ENCODE results near the gene APOLD1.

Gene APOLD1

DNA sequence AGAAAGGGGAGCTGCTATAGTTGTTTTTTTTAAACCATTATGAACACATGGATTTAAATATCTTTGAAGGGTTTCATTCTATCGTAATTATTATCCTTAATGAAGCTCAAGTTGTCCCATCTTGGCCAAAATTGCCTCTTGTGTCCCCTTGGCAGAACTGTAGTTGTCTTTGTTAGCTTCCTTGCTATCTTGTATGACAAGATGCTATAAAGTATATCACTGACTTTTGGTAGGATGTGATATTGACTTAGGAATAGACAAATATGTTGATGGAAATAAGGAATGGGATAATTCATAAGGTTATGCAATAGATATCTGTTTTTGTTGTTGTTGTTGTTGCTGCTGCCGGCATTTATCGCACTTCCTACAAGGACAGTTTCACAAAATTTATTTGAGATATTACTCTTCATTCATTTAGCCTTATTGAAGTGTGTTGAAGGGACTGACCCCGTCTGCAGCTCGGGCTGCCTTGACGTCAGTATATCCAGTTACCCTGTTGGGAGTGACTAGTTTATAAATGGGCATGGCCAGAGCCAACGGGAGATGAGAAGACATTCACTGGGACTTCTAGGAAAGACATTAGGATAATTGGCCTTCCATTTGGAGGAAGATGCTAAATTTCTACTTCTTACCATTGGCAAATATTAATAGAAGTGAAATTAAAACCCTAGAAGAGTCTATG is 26.1 kb upstream of the APOLD1 start:
- Mint-ChIP-seq H3K27ac (no peak overlapping the region), H3K4me1 (no peaks in the 10 kb centered on the region), H3K36me3 (ENCODE audit: low read depth) (peaks cover 4% of the 10 kb centered on the region), H3K4me3 (no peak overlapping the region), H3K27me3 (ENCODE audit: low read depth, poor library complexity) (no peaks in the 10 kb centered on the region), H3K9me3 (peaks cover 3% of the 10 kb centered on the region)
- TF ChIP-seq CTCF (IDR thresholded peaks at IDR 0.05): no peak
- no peak for DNase-seq

GRCh38 chr12:12764824-12765223 is 20.6 kb upstream of the APOLD1 start:
- H3K4me3 Mint-ChIP-seq: no peak overlapping the region
- no peak for TF ChIP-seq CTCF (IDR thresholded peaks at IDR 0.05)
- H3K9me3 Mint-ChIP-seq: peaks cover 11% of the 10 kb centered on the region
- H3K27me3 Mint-ChIP-seq (ENCODE audit: low read depth, poor library complexity): no peaks in the 10 kb centered on the region
- H3K4me1 Mint-ChIP-seq: no peaks in the 10 kb centered on the region
- no peak for DNase-seq
- peak overlapping the region; percentile 97 for H3K27ac Mint-ChIP-seq
- peaks cover 8% of the 10 kb centered on the region for H3K36me3 Mint-ChIP-seq (ENCODE audit: low read depth)

DNA sequence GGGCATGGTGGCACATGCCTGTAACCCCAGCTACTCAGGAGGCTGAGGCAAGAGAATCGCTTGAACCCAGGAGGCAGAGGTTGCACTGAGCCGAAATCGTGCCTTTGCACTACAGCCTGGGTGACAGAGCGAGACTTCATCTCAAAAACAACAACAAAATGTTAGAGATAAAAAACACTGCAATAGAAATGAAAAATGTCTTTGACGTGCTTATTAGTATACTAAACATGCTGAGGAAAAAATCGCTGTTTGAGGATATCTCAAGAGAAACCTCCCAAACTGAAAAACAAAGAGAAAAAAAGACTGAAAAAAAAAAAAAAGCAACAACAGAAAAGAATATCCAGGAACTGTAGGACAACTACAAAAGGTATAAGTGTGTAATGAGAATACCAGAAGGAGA is 15.2 kb upstream of the APOLD1 start:
- peaks cover 6% of the 10 kb centered on the region for H3K27me3 Mint-ChIP-seq (ENCODE audit: low read depth, poor library complexity)
- TF ChIP-seq CTCF (IDR thresholded peaks at IDR 0.05): no peak
- no peaks in the 10 kb centered on the region for H3K4me1 Mint-ChIP-seq
- peaks cover 45% of the 10 kb centered on the region for H3K9me3 Mint-ChIP-seq
- H3K4me3 Mint-ChIP-seq: no peak overlapping the region
- H3K36me3 Mint-ChIP-seq (ENCODE audit: low read depth): peaks cover 29% of the 10 kb centered on the region
- no peak for DNase-seq
- no peak overlapping the region for H3K27ac Mint-ChIP-seq

GRCh38 chr12:12774791-12775190 is 10.7 kb upstream of the APOLD1 start:
- H3K4me3 Mint-ChIP-seq: no peak overlapping the region
- TF ChIP-seq CTCF (IDR thresholded peaks at IDR 0.05): no peak
- peaks cover 26% of the 10 kb centered on the region for H3K36me3 Mint-ChIP-seq (ENCODE audit: low read depth)
- no peak for DNase-seq
- H3K4me1 Mint-ChIP-seq: no peaks in the 10 kb centered on the region
- no peak overlapping the region for H3K27ac Mint-ChIP-seq
- peaks cover 41% of the 10 kb centered on the region for H3K9me3 Mint-ChIP-seq
- peaks cover 10% of the 10 kb centered on the region for H3K27me3 Mint-ChIP-seq (ENCODE audit: low read depth, poor library complexity)

DNA sequence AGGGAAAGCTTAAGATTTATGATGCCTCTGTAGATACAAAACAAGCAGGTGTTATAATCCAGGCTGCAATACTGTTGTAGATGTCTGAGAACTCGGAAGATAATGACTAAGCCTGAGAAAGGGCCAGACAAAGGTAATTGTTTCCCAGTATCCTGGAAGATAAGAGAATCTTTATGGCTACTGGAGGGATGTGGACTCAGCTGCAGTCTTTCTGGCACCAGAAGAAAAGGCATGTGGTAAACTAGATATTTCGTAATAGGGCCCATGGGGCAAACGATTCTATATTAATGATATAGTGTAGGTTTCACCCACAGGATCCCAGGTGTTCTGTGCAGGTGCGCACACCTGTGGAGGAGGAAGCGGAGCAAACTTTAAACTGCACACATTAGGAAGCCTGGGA is 9.2 kb upstream of the APOLD1 start:
- H3K4me3 Mint-ChIP-seq: no peak overlapping the region
- DNase-seq: no peak
- H3K27me3 Mint-ChIP-seq (ENCODE audit: low read depth, poor library complexity): peaks cover 4% of the 10 kb centered on the region

More for the DNA sequence above, 9.2 kb upstream of the APOLD1 start:
- Mint-ChIP-seq H3K36me3 (ENCODE audit: low read depth) (peaks cover 15% of the 10 kb centered on the region), H3K27ac (peak overlapping the region; percentile 5), H3K4me1 (no peaks in the 10 kb centered on the region), H3K9me3 (peaks cover 28% of the 10 kb centered on the region)
- no peak for TF ChIP-seq CTCF (IDR thresholded peaks at IDR 0.05)

All from nephron progenitor cell (in vitro differentiated cells).